T-cell (primary cell): Measurements from ENCODE around the gene PCGF2. TPM values are rescaled to one million over a fixed set of nuclear protein-coding genes. Genes with fewer than 3 reads are reported as not detected.
"Not testable (repeated sequence)": the region's sequence is repeated elsewhere in the genome, so short reads cannot be mapped to it uniquely, and the experiment has no call there.

Source experiments
- ATAC-seq, 4 experiments: fragments of 200-7000 bp in 3 of 4; fragments of 150-1000 bp in 1 of 4; cut with Tn5 transposase; replicated peaks in 1 of 4; 1 replicate in 3 of 4; 2 replicates in 1 of 4; pipeline ENCODE4 v1.10.0; 2021; ENCODE audit warnings: moderate library complexity in 3 of 4, mild to moderate bottlenecking in 2 of 4, moderate number of reproducible peaks in 1 of 4
- CTCF ChIA-PET, 2 donors: fragments of 300-600 bp; sonication (Branson Sonifier 250); formaldehyde crosslinking; loops; one replicate each; lab custom pipeline; 2022; ENCODE audit warnings: antibody characterized with exemption in 2 of 2; lab: Charles Lee
- POLR2A ChIA-PET, 2 donors: fragments of 300-600 bp; sonication (Branson Sonifier 250); formaldehyde crosslinking; loops; one replicate each; lab custom pipeline; 2022; ENCODE audit warnings: antibody characterized with exemption in 2 of 2; lab: Charles Lee
- DNase-seq, 35 experiments: peaks; one replicate each; pipeline versions ENCODE4 v3.0.0 to v3.0.0-alpha.2; 2013 to 2023
- H3K27ac ChIP-seq: one replicate; pipeline ENCODE4 v1.5.1; 2013; ENCODE audit warnings: low read length
- H3K27me3 ChIP-seq, 2 experiments: replicated peaks in 1 of 2; 1 replicate in 1 of 2; 2 replicates in 1 of 2; pipeline versions ENCODE4 v1.6.1 to v1.7.0; 2013; ENCODE audit warnings: low read length in 1 of 2, mixed read lengths in 1 of 2; ENCODE audit not compliant: control insufficient read depth in 2 of 2, insufficient read depth in 2 of 2; ENCODE audit errors: extremely low read depth in 1 of 2
- H3K36me3 ChIP-seq, 2 donors: 1 replicate in 1 of 2; 2 replicates in 1 of 2; pipeline versions ENCODE4 v1.6.1 to v1.7.0; 2013; ENCODE audit warnings: low read length in 1 of 2; ENCODE audit not compliant: control insufficient read depth in 2 of 2, insufficient read depth in 1 of 2; ENCODE audit errors: extremely low read depth in 1 of 2
- H3K4me1 ChIP-seq, 2 experiments: 1 replicate in 1 of 2; 2 replicates in 1 of 2; pipeline versions ENCODE4 v1.6.1 to v1.7.0; 2013; ENCODE audit warnings: low read length in 2 of 2, mixed read lengths in 1 of 2; ENCODE audit not compliant: insufficient read depth in 2 of 2, control insufficient read depth in 1 of 2; ENCODE audit errors: extremely low read depth in 1 of 2
- H3K4me3 ChIP-seq, 2 donors: 1 replicate in 1 of 2; 2 replicates in 1 of 2; pipeline versions ENCODE4 v1.5.1 to v1.7.0; 2013; ENCODE audit warnings: mild to moderate bottlenecking in 2 of 2, low read length in 1 of 2, moderate library complexity in 1 of 2; ENCODE audit not compliant: control insufficient read depth in 1 of 2; ENCODE audit errors: extremely low read depth in 1 of 2
- H3K9me3 ChIP-seq: 2 replicates; pipeline ENCODE4 v1.7.0; 2013
- H3K27ac Mint-ChIP-seq, 2 donors: one replicate each; pipeline ENCODE4 v1.8.0; 2020 to 2021; ENCODE audit warnings: mild to moderate bottlenecking in 2 of 2, mixed read lengths in 2 of 2
- H3K27me3 Mint-ChIP-seq, 2 donors: one replicate each; pipeline ENCODE4 v1.8.0; 2021 to 2022; ENCODE audit warnings: mixed read lengths in 2 of 2
- H3K36me3 Mint-ChIP-seq: one replicate; pipeline ENCODE4 v1.8.0; 2021; ENCODE audit warnings: mixed read lengths
- H3K4me1 Mint-ChIP-seq, 3 donors: one replicate each; pipeline ENCODE4 v1.8.0; 2020 to 2022; ENCODE audit warnings: mixed read lengths in 3 of 3, mild to moderate bottlenecking in 1 of 3
- H3K4me3 Mint-ChIP-seq, 3 donors: one replicate each; pipeline ENCODE4 v1.8.0; 2020 to 2022; ENCODE audit warnings: mild to moderate bottlenecking in 3 of 3, mixed read lengths in 3 of 3, moderate library complexity in 3 of 3
- H3K9me3 Mint-ChIP-seq, 3 donors: one replicate each; pipeline ENCODE4 v1.8.0; 2020 to 2022; ENCODE audit warnings: mixed read lengths in 3 of 3
- WGBS: methylation state at CpG from one replicate; pipeline ENCODE4 v1.1.5; 2013; ENCODE audit warnings: missing lambda C conversion rate; ENCODE audit not compliant: insufficient coverage; 5-methylcytosine and 5-hydroxymethylcytosine counted together
- total RNA-seq, 35 experiments: library from RNA in 6 of 35; stranded (reverse) in 6 of 35; fragments of 120-200 nt in 1 of 35; gene quantifications; one replicate each; pipeline versions ENCODE4 v1.2.1 to v1.2.4 and lab custom pipeline; 2013 to 2026

PCGF2 gene
- total RNA-seq, 5 donors from 2014 or later (not counting 1 experiment from before 2014, with no cell fraction given), result 0.28 to 0.69 (median 0.53) TPM; not detected in 2

GRCh38 chr17:38790148-38790707, 42.1 kb upstream of the PCGF2 start:
- DNase-seq, POLR2A ChIA-PET, H3K27me3 ChIP-seq, H3K4me3 ChIP-seq, H3K9me3 Mint-ChIP-seq, ATAC-seq, CTCF ChIA-PET, H3K4me1 ChIP-seq, H3K9me3 ChIP-seq, H3K4me3 Mint-ChIP-seq, H3K27ac Mint-ChIP-seq, H3K27ac ChIP-seq, H3K27me3 Mint-ChIP-seq: not testable (repeated sequence)
- peaks cover 5 to 32% of the 10 kb centered on the region in 2 donors for H3K36me3 ChIP-seq
- Mint-ChIP-seq H3K4me1 (peaks cover 28 to 31% (median 31%) of the 10 kb centered on the region in 3 donors), H3K36me3 (peaks cover 24% of the 10 kb centered on the region)
- 93% methylated on average over 11 of the region's 13 CpGs for WGBS

- Histone ChIP-seq H3K9me3 (no peaks in the 10 kb centered on the region), H3K36me3 (peaks cover 9 to 42% of the 10 kb centered on the region in 2 donors), H3K4me3 (no peak overlapping the region), H3K27me3 (no peaks in the 10 kb centered on the region), H3K4me1 (no peaks in the 10 kb centered on the region), H3K27ac (no peak overlapping the region)
- ChIA-PET POLR2A (interaction anchor here in 1 of 2 donors (0.7 kb wide), 1 partner anchor 19 kb away, joined by 4 read pairs; no protein-coding TSS in a partner anchor), CTCF (interaction anchor here in 1 of 2 donors (0.6 kb wide), 1 partner anchor 386 kb away, joined by 3 read pairs; no protein-coding TSS in a partner anchor)
- Mint-ChIP-seq H3K27ac (peak overlapping the region in 1 of 2 donors; percentile 11), H3K9me3 (no peaks in the 10 kb centered on the region), H3K36me3 (peaks cover 29% of the 10 kb centered on the region), H3K4me1 (peaks cover 20 to 28% (median 22%) of the 10 kb centered on the region in 3 donors), H3K4me3 (no peak overlapping the region), H3K27me3 (no peaks in the 10 kb centered on the region)
- DNase-seq (no peak), ATAC-seq (no peak)
- no CpG with 5 or more reads among the region's 1 CpG for WGBS
Observed at GRCh38 chr17:38789185-38789584, 41.0 kb upstream of the PCGF2 start.

- H3K9me3 ChIP-seq, ATAC-seq, DNase-seq, H3K4me3 Mint-ChIP-seq, H3K27me3 Mint-ChIP-seq, H3K4me1 ChIP-seq, POLR2A ChIA-PET, H3K4me3 ChIP-seq, CTCF ChIA-PET, H3K9me3 Mint-ChIP-seq, H3K27ac ChIP-seq, H3K27me3 ChIP-seq, H3K27ac Mint-ChIP-seq: not testable (repeated sequence)
- peaks cover 15 to 23% (median 16%) of the 10 kb centered on the region in 3 donors for H3K4me1 Mint-ChIP-seq
- no CpG with 5 or more reads among the region's 4 CpGs for WGBS
- peaks cover 9 to 46% of the 10 kb centered on the region in 2 donors for H3K36me3 ChIP-seq
- peaks cover 30% of the 10 kb centered on the region for H3K36me3 Mint-ChIP-seq
Observed at GRCh38 chr17:38787999-38788398, 39.9 kb upstream of the PCGF2 start.

- ChIA-PET POLR2A (no interaction called here), CTCF (no interaction called here)
- DNase-seq, result no peak
- no peaks in the 10 kb centered on the region for H3K4me1 ChIP-seq
- H3K4me3 Mint-ChIP-seq, result no peak overlapping the region
- no peaks in the 10 kb centered on the region for H3K9me3 Mint-ChIP-seq
- H3K4me3 ChIP-seq, result no peak overlapping the region
- no peak overlapping the region for H3K27ac Mint-ChIP-seq
- H3K36me3 ChIP-seq, result peaks cover 9 to 60% of the 10 kb centered on the region in 2 donors
- no peaks in the 10 kb centered on the region for H3K27me3 ChIP-seq
- H3K9me3 ChIP-seq, result no peaks in the 10 kb centered on the region
- H3K4me1 Mint-ChIP-seq, result peaks cover 10 to 17% (median 15%) of the 10 kb centered on the region in 3 donors
- H3K36me3 Mint-ChIP-seq, result peaks cover 24% of the 10 kb centered on the region
- WGBS, result 89% methylated on average over 6 of the region's 6 CpGs
- H3K27ac ChIP-seq, result no peak overlapping the region
- H3K27me3 Mint-ChIP-seq, result no peaks in the 10 kb centered on the region
- ATAC-seq, result no peak
Observed at GRCh38 chr17:38786372-38786771, 38.2 kb upstream of the PCGF2 start.

DNA sequence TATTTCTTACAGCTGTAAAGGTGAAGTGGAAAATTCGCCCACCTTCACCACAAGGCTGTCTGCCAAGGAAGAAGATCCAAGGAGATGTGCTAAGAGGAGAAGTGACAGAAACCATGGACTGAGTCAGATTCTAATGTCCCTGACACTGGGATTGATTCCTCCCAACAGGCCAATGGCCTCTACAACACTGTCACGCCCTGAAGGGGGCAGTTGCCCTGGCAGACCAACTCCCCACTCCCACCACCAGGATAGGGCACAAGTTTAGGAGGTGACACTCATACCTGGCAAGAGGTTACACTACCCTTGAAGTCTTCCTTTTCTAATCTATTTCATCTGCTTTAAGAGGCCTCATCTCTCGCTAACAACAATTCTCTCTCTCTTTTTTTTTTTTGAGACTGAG, 35.1 kb upstream of the PCGF2 start:
- Mint-ChIP-seq H3K27ac (no peak overlapping the region), H3K36me3 (peaks cover 43% of the 10 kb centered on the region), H3K4me3 (no peak overlapping the region), H3K9me3 (no peaks in the 10 kb centered on the region), H3K4me1 (peaks cover 2 to 7% (median 3%) of the 10 kb centered on the region in 3 donors), H3K27me3 (no peaks in the 10 kb centered on the region)
- ATAC-seq (no peak), DNase-seq (no peak)
- H3K9me3 ChIP-seq, result no peaks in the 10 kb centered on the region
- no peak overlapping the region for H3K27ac ChIP-seq
- peaks cover 11 to 82% of the 10 kb centered on the region in 2 donors for H3K36me3 ChIP-seq
- 100% methylated on average over 1 of the region's 3 CpGs for WGBS
- H3K4me3 ChIP-seq, result no peak overlapping the region
- POLR2A ChIA-PET, result no interaction called here
- no peaks in the 10 kb centered on the region for H3K27me3 ChIP-seq
- CTCF ChIA-PET, result no interaction called here
- H3K4me1 ChIP-seq, result no peaks in the 10 kb centered on the region

- ChIA-PET POLR2A (no interaction called here), CTCF (no interaction called here)
- H3K27ac ChIP-seq, result no peak overlapping the region
- WGBS, result 95% methylated on average over 23 of the region's 23 CpGs
- no peak overlapping the region for H3K27ac Mint-ChIP-seq
- H3K4me3 ChIP-seq, result no peak overlapping the region
- ATAC-seq (no peak), DNase-seq (no peak)
- peaks cover 17 to 90% of the 10 kb centered on the region in 2 donors for H3K36me3 ChIP-seq
- peaks cover 34% of the 10 kb centered on the region for H3K36me3 Mint-ChIP-seq
- no peaks in the 10 kb centered on the region for H3K9me3 Mint-ChIP-seq
- no peak overlapping the region for H3K4me3 Mint-ChIP-seq
- no peaks in the 10 kb centered on the region for H3K9me3 ChIP-seq
- H3K4me1 Mint-ChIP-seq, result peaks cover 0 to 2% (median 0%) of the 10 kb centered on the region in 3 donors
- H3K27me3 ChIP-seq, result no peaks in the 10 kb centered on the region
- no peaks in the 10 kb centered on the region for H3K27me3 Mint-ChIP-seq
- no peaks in the 10 kb centered on the region for H3K4me1 ChIP-seq
Observed at GRCh38 chr17:38779965-38780752, 32.0 kb upstream of the PCGF2 start.
